ENCODE measurements around the gene IQCN. TPM values are rescaled to one million over a fixed set of nuclear protein-coding genes. Genes with fewer than 3 reads are reported as not detected.

The IQCN gene
- total RNA-seq, 1 donor from 2014 or later = 1.3 TPM

DNA sequence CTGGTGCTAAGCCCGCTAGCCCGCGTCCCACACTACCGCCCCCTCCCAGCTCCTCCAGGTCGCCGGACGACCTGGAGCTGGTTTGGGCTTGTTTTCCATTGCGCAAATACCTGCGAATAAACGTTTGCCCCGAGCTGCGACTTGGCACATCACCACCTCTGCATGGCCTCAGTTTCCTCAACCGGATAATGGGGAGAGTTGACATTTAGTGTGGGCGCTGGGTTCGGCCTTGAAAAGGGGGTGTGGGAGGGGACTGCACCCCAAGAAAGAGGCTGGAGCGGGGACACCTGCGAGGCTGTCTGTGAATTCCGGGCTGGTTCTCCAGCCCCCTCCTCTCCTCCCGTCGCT, 18.2 kb upstream of the IQCN start:
- DNase-seq (ENCODE audit: low read depth) = no peak
- H3K4me3 ChIP-seq (ENCODE audit: low read depth, low read length) = peak overlapping the region; percentile 63
- TF ChIP-seq, protein P1, sequence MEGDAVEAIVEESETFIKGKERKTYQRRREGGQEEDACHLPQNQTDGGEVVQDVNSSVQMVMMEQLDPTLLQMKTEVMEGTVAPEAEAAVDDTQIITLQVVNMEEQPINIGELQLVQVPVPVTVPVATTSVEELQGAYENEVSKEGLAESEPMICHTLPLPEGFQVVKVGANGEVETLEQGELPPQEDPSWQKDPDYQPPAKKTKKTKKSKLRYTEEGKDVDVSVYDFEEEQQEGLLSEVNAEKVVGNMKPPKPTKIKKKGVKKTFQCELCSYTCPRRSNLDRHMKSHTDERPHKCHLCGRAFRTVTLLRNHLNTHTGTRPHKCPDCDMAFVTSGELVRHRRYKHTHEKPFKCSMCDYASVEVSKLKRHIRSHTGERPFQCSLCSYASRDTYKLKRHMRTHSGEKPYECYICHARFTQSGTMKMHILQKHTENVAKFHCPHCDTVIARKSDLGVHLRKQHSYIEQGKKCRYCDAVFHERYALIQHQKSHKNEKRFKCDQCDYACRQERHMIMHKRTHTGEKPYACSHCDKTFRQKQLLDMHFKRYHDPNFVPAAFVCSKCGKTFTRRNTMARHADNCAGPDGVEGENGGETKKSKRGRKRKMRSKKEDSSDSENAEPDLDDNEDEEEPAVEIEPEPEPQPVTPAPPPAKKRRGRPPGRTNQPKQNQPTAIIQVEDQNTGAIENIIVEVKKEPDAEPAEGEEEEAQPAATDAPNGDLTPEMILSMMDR (conservative IDR thresholded peaks at IDR 0.05; ENCODE audit: low read depth, low read length) = no peak

DNA sequence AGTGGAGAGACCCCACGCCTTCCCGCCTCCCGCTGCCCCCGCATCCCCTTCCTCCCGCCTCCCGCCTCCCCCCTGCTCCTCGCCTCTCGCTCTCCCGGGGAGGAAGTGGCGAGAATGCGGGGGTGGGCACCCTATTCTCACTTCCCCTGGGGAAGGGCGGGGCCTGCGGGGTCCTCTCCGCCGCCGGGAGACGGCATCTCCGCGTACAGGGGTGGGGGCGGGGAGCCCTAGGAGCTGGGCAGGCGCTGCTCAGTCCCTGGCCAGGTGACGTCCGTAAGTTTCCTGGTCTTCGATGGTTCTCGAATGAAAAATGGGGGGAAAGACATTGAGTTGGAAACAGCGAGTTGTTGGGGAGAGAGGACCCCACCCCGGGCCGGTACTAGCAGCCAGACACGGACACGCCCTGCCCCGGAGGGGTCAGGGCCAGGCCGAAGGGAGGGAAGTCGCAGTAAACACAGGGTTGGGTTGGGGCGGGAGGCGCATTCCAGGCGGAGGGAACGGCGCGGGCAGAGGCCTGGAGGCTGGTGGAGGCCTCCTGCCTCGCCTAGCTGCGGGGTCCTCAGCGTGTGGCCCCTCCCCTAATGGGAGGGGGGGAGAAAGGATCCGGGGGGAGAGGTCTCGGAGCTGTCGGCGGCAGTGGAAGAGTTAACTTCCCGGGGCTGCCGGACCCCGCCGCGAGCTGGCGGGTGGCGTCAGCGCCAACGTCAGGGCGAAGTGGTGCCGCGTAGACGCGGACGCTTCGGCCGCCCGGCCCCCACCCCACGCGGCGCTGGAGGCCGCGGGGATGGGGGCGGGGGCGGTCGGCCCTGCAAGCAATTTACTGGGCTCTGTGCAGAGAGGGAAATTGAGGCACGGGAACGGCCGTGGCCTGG, 17.6 kb upstream of the IQCN start:
- TF ChIP-seq, protein P1 (conservative IDR thresholded peaks at IDR 0.05; ENCODE audit: low read depth, low read length) = no peak
- H3K4me3 ChIP-seq (ENCODE audit: low read depth, low read length) = peak overlapping the region; percentile 63
- no peak for DNase-seq (ENCODE audit: low read depth)

DNA sequence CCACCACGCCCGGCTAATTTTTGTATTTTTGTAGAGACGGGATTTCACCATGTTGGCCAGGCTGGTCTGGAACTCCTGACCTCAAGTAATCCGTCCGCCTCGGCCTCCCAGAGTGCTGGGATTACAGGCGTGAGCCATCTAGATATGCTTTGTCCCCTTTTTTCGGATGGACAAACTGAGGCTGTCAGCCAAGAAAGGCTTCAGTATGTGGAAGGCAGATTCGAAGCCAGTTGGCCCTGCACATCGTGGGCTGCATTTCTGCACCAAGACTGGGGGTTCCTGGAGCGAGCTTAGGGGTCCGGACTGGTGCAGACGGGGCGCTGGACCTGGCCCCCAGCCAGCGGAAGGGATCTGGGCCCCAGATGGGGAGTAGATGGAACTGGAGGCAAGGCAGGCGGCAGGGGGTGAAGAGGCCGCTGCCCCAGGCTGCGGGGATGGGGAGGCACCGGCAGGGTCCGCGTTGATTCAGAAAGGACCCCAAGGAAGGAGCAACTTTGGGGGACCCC, 16.8 kb upstream of the IQCN start:
- peak overlapping the region; percentile 63 for H3K4me3 ChIP-seq (ENCODE audit: low read depth, low read length)
- DNase-seq (ENCODE audit: low read depth) = no peak
- TF ChIP-seq, protein P1 (conservative IDR thresholded peaks at IDR 0.05; ENCODE audit: low read depth, low read length) = no peak

DNA sequence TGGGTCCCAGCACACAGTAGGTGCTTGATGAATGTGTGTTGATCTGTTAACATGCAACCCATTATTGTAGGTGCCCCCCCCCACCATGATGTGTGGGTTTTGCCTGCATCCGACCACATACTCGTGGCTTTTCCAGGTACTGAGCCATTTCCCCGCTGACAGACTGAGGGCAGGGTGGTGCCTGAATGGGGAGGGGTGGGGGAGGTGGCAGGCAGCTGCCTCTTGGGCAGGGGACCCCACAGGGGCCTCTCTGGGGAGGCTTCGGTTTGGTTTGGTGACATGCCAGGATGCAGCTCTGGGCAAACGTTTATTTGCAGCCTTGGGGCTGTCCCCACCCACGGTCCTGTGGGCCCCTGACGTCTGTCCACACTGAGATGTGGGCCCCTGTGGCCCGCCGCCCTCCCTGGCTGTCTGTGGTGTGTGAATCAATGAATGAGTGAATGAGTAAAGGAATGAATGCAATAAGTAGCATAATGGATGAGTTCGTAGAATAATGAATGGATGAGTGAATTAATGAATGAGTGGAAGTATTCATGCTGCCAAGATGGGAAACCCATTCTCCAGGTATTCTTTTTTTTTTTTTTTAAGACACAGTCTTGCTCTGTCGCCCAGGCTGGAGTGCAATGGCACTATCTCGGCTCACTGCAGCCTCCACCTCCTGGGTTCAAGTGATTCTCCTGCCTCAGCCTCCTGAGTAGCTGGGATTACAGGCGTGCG, 16.2 kb upstream of the IQCN start:
- no peak for DNase-seq (ENCODE audit: low read depth)
- H3K4me3 ChIP-seq (ENCODE audit: low read depth, low read length) = no peak overlapping the region
- TF ChIP-seq, protein P1 (conservative IDR thresholded peaks at IDR 0.05; ENCODE audit: low read depth, low read length) = no peak

DNA sequence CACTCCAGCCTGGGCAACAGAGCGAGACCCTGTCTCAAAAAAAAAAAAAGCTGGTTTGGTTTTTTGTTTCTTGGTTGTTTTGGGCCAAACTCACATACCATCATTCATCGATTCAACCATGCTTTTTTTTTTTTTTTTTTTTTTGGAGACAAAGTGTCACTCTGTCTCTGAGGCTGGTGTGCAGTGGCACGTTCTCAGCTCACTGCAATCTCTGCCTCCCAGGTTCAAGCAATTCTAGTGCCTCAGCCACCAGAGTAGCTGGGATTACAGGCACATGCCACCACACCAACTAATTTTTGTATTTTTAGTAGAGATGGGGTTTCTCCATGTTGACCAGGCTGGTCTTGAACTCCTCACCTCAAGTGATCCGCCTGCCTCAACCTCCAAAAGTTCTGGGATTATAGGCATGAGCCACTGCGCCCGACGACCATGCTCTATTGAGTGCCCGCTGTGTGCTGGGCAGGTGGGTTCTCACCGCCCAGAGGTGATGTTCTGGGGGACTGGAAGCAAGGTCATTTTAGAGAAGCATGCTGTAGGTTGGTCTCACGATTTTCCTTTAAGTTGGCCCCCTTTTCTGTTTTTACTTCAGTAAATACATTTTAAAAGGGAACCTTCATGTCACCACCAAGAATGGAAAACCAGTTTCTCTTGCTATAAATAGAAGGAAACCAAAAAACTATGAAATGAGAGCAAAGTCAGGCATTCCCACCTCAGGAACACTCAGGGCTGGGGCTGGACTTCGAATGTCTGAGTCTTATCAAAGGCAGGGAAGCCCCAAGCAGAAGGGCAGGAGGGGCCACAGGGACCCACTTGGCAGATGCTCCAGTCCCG, 15.4 kb upstream of the IQCN start:
- no peak for DNase-seq (ENCODE audit: low read depth)
- TF ChIP-seq, protein P1 (conservative IDR thresholded peaks at IDR 0.05; ENCODE audit: low read depth, low read length) = no peak
- H3K4me3 ChIP-seq (ENCODE audit: low read depth, low read length) = no peak overlapping the region

DNA sequence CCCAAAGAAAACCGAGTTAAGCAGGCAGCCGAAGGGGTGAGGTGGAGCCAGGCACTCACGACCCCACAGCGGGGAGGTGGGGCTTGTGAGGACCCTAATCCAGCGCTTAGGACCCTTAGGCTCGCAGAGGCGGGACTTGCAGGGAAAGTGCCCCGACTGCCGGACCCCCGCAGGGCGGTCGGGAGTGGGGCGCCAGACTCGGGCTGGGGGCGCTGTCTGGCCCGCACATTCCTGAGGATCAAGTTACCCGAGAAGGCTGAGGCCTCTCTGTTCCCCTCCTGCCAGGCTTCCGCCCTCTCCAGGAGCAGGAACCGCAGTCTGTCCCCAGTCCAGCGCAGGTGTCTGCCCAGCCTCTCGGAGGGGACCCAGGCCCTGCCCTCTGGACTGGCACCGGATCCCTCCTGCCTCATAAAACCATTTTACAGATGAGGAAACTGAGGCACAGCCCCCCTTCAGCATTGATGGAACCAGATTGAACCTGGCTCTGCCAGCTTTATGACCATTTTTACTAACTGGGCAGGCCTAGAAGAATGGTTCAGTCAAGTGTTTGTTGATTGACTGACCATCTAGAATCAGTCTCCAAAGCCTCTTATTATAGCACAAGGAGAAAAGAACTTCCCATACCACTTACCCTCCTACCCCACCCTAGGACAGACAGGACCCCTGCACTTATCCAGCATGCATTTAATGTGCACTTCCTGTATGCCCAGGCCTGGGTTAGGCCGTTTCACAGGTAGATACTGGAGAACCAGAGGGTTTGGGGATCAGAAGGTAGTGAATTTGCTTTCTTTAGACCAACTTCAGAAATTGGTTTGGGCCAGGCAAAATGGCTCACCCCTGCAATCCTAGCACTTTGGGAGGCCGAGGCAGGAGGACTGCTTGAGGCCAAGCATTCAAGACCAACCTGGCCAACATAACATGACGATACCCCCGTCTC, 13.9 kb upstream of the IQCN start:
- H3K4me3 ChIP-seq (ENCODE audit: low read depth, low read length) = no peak overlapping the region
- TF ChIP-seq, protein P1 (conservative IDR thresholded peaks at IDR 0.05; ENCODE audit: low read depth, low read length) = no peak
- no peak for DNase-seq (ENCODE audit: low read depth)
